ENCODE measurements around the gene TYW5. TPM values are rescaled to one million over a fixed set of nuclear protein-coding genes. Genes with fewer than 3 reads are reported as not detected.
A peak's percentile ranks its signal among the peaks of the same experiment; 100 is the strongest.
"Not testable (repeated sequence)": the region's sequence is repeated elsewhere in the genome, so short reads cannot be mapped to it uniquely, and the experiment has no call there.

The TYW5 gene
- polyA plus RNA-seq, 5 donors, result 11.6 to 22.0 (median 16.5) TPM

DNA sequence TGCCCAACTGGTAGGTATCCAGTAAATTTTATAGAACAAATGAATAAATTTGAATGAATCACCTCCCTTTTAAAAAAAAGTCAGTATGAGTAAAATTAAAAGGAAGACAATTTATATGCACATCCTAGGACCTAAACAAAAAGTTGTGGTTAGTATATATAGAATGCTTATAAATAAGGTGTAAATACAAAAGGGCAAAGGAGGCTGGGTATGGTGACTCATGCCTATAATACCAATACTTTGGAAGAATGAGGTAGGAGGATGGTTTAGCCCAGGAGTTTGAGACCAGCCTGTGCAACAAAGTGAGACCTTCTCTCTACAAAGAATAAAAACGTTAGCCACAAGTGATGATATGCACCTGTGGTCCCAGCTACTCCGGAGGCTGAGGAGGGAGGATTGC, 31.4 kb downstream of the TYW5 start:
- DNase-seq, result no peak

GRCh38 chr2:199922856-199923255, 32.4 kb downstream of the TYW5 start:
- DNase-seq, result no peak

GRCh38 chr2:199916980-199917379, 38.3 kb downstream of the TYW5 start:
- DNase-seq, result no peak

DNA sequence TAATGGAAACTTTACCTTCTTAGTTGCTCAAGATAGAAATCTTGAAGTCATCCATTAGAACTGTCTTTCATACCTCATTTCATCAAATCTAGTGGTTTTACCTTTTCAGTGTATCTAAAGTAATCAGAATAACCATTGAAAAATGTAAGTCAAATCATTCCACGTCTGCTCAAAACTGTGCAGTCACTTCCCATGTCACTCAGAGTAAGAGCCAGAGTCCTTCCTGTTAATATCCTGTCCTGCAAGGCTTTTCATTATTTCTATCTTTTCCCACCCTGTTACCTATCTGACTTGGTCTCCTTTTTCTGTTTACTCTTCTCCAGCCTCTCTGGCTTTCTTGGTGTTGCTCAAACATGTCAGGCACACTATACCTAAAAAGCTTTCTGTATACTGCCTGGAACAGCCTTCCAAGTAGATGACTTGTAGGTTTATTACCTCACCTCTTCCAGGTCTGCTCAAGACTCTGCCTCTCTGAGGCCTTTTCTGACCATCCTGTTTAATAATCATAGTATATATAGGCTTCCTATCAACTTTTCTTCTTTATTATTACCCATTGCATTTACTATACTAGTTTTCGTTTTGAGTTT, 40.8 kb downstream of the TYW5 start:
- DNase-seq, result no peak

GRCh38 chr2:199912553-199913114, 42.7 kb downstream of the TYW5 start:
- not testable (repeated sequence) for DNase-seq

GRCh38 chr2:199911877-199912161, 43.5 kb downstream of the TYW5 start:
- DNase-seq, result peak in 1 of 2 donors; percentile 45

- DNase-seq, result peak; percentile 96 to 98
Observed at GRCh38 chr2:199911052-199911876, 44.0 kb downstream of the TYW5 start, which contains the start of gene C2orf69. Gene C2orf69, plus strand, starts transcription at chr2:199911293. Its CDS starts 146 bp downstream, at chr2:199911439.

DNA sequence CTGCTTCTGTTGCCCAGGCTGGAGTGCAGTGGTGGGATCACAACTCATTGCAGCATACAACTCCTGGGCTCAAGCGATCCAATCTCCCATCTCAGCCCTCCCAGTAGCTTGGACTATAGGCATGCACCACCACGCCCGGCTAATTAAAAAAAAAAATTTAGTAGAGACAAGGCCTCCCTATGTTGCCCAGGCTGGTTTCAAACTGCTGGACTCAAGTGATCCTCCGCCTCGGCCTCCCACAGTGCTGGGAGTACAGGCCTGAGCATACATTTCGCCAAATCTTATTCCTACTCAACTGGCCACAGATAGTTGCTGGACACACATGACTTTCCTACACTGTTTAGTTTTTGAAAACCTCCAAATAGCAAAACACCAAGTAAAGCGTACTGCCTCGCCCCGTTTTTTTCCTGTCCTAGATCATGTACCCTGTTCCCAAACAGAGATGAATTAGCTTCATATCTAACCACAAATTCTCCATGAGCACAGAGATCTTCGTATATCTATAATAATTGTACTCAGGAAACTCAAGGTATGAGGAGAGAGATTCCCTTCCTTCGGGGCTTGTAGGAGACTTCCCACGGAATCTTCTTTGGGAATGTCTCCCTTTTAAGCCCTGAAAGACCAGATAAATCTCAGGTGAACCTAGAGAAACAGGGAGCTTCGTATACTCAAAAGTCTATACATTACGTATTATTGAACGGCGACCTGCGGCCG, 44.8 kb downstream of the TYW5 start:
- DNase-seq, result no peak

- no peak for DNase-seq
Observed at GRCh38 chr2:199907008-199907714, 48.1 kb downstream of the TYW5 start.

DNA sequence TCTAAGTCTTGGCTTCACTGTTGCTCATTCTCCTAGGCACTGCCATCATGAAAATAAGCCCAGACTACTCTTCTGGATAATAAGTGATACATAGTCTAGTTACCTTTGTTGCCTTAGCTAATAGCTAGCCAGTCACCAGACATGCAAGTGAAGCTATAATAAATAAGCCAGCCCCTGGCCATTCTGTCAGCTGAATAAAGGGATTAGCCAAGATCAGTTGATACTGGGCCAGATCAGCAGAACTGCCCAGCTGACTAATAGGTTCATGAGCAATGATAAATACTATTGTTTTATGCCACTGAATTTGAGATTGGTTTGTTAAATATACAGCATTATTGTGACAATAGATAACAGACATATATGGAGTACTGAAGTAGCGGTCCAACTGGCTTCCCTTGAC, 52.2 kb downstream of the TYW5 start:
- DNase-seq, result no peak

DNA sequence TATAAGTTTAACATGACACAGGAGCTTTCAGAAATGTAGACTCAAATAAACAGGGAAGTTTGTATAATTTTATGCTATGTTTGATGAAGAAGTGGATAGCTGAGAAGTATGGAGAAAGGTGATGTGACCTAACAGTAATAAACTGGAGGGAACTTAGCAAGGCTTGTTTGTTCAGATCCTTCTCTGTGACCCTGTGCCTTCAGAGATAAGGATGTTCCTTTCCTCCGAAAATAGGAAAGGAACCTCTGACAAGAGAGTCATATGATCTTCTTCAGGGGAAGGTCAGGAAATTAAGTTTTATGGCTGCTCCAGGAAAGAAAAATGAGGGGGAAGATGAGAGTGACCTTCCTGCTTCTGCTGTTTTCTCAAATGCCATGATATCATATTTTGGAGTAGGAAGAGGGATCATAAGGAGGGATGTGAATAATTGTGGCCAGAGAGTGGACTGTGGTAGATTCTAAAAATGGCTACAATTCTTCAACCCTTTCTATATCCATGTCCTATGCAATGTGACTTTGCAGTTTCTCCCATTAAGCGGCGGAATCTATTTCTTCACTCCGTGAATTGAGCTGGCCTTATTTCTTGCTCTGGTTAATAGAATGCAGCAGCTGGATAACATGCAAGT, 52.7 kb downstream of the TYW5 start:
- no peak for DNase-seq

GRCh38 chr2:199901942-199902341, 53.3 kb downstream of the TYW5 start:
- DNase-seq, result no peak

DNA sequence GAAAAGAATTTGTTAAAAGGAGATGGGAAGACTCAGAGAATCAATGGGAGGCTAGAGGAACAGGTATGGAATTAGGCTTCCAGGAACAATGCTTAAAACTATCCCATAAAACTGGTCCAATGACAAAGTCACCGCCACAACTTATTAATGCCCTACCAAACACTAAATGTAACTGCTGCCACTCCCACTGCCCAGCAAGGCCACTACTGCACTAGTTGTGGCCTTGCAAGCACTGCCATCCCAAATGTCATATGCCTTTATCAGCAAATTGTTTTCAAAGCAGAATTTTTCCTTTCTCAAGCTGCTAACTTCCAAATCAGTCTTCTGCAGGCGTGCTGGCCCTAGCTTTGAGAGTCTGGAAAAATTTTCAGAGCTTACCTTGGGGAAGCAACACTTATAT, 58.7 kb downstream of the TYW5 start:
- no peak for DNase-seq

- DNase-seq, result no peak
Observed at GRCh38 chr2:199895406-199895805, 59.9 kb downstream of the TYW5 start.

GRCh38 chr2:199883474-199884212, 71.6 kb downstream of the TYW5 start:
- DNase-seq, result no peak

GRCh38 chr2:199882667-199883066, 72.6 kb downstream of the TYW5 start:
- no peak for DNase-seq

All from right lung (tissue), 5 donors.